HepG2 (cell line): Measurements from ENCODE around the gene JPH2.

Experiments
- CREB3 ChIP-seq: sonication (generic); formaldehyde crosslinking; IDR thresholded peaks from 2 replicates; pipeline ENCODE4 v1.5.0; 2020; ENCODE audit warnings: missing genetic modification reagents
- PBX3 ChIP-seq: sonication (generic); formaldehyde crosslinking; IDR thresholded peaks from 2 replicates; pipeline ENCODE4 v1.8.1; 2023; ENCODE audit warnings: missing genetic modification reagents, inconsistent platforms, borderline replicate concordance
- TP53 ChIP-seq: sonication (generic); formaldehyde crosslinking; conservative IDR thresholded peaks from 2 replicates; pipeline ENCODE4 v1.4.0; 2020; ENCODE audit warnings: missing genetic modification reagents
- ZNF274 ChIP-seq: sonication (generic); formaldehyde crosslinking; IDR thresholded peaks from 2 replicates; pipeline ENCODE4 v1.5.1; 2020; ENCODE audit warnings: mild to moderate bottlenecking, missing genetic modification reagents
- TF ChIP-seq, protein P1 (sequence below): sonication (generic); formaldehyde crosslinking; IDR thresholded peaks from 2 replicates; pipeline ENCODE4 v1.5.0; 2020; ENCODE audit warnings: mild to moderate bottlenecking, missing genetic modification reagents, moderate library complexity

- no peak for TF ChIP-seq ZNF274 (CRISPR knock-in tag)
- no peak for TF ChIP-seq TP53
- TF ChIP-seq, protein P1, sequence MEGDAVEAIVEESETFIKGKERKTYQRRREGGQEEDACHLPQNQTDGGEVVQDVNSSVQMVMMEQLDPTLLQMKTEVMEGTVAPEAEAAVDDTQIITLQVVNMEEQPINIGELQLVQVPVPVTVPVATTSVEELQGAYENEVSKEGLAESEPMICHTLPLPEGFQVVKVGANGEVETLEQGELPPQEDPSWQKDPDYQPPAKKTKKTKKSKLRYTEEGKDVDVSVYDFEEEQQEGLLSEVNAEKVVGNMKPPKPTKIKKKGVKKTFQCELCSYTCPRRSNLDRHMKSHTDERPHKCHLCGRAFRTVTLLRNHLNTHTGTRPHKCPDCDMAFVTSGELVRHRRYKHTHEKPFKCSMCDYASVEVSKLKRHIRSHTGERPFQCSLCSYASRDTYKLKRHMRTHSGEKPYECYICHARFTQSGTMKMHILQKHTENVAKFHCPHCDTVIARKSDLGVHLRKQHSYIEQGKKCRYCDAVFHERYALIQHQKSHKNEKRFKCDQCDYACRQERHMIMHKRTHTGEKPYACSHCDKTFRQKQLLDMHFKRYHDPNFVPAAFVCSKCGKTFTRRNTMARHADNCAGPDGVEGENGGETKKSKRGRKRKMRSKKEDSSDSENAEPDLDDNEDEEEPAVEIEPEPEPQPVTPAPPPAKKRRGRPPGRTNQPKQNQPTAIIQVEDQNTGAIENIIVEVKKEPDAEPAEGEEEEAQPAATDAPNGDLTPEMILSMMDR (CRISPR knock-in tag): no peak
- TF ChIP-seq CREB3 (CRISPR knock-in tag): no peak
- TF ChIP-seq PBX3 (CRISPR knock-in tag): no peak
Measured at GRCh38 chr20:44068316-44069201, 118.4 kb downstream of the JPH2 start.
